ENCODE data around the gene BMP6.

BMP6 gene

GRCh38 chr6:7893342-7893741, 167.4 kb downstream of the BMP6 start:
- TF ChIP-seq EZH2 (IDR thresholded peaks at IDR 0.05; ENCODE audit: borderline replicate concordance, low read depth, low read length, severe bottlenecking) (no peak), CTCF (IDR thresholded peaks at IDR 0.05; ENCODE audit: borderline replicate concordance, extremely low read depth, low read length, poor library complexity, severe bottlenecking) (no peak)
- Histone ChIP-seq H3K4me1 (ENCODE audit: insufficient read depth, low read length) (no peaks in the 10 kb centered on the region), H3K79me2 (ENCODE audit: insufficient read depth, low read length) (no peaks in the 10 kb centered on the region), H3K9ac (ENCODE audit: low read depth, low read length) (no peak overlapping the region), H3K27ac (ENCODE audit: low read length) (no peak overlapping the region), H3K9me3 (ENCODE audit: insufficient read depth, low read length, severe bottlenecking) (no peaks in the 10 kb centered on the region), H3K4me2 (ENCODE audit: insufficient read depth, low read length) (no peak overlapping the region), H2AFZ (ENCODE audit: low read depth, low read length) (no peak overlapping the region), H3K4me3 (ENCODE audit: low read depth in 1 of 2, low read length in 2 of 2) (no peak overlapping the region), H3K27me3 (ENCODE audit: insufficient read depth, low read length, poor library complexity) (no peaks in the 10 kb centered on the region), H4K20me1 (ENCODE audit: insufficient read depth, low read length) (peaks cover 7% of the 10 kb centered on the region; the same call in 1 of the 2 replicates), H3K36me3 (ENCODE audit: insufficient read depth, low read length) (peaks cover 99% of the 10 kb centered on the region)
- DNase-seq (no peak), ATAC-seq (ENCODE audit: insufficient read depth, low read depth) (no peak)

GRCh38 chr6:7894262-7895124, 168.6 kb downstream of the BMP6 start:
- no peak for ATAC-seq (ENCODE audit: insufficient read depth, low read depth)

GRCh38 chr6:7895125-7895423, 169.2 kb downstream of the BMP6 start:
- no peaks in the 10 kb centered on the region for H3K4me1 ChIP-seq (ENCODE audit: insufficient read depth, low read length)
- no peak for TF ChIP-seq CTCF (IDR thresholded peaks at IDR 0.05; ENCODE audit: borderline replicate concordance, extremely low read depth, low read length, poor library complexity, severe bottlenecking)
- no peak for TF ChIP-seq EZH2 (IDR thresholded peaks at IDR 0.05; ENCODE audit: borderline replicate concordance, low read depth, low read length, severe bottlenecking)
- no peak overlapping the region for H3K4me3 ChIP-seq (ENCODE audit: low read depth in 1 of 2, low read length in 2 of 2)
- DNase-seq = no peak
- no peak overlapping the region for H2AFZ ChIP-seq (ENCODE audit: low read depth, low read length)
- H3K9ac ChIP-seq (ENCODE audit: low read depth, low read length) = no peak overlapping the region
- H4K20me1 ChIP-seq (ENCODE audit: insufficient read depth, low read length) = peaks cover 10% of the 10 kb centered on the region; the same call in 1 of the 2 replicates
- H3K79me2 ChIP-seq (ENCODE audit: insufficient read depth, low read length) = peaks cover 1% of the 10 kb centered on the region
- H3K36me3 ChIP-seq (ENCODE audit: insufficient read depth, low read length) = peaks cover 99% of the 10 kb centered on the region
- H3K9me3 ChIP-seq (ENCODE audit: insufficient read depth, low read length, severe bottlenecking) = no peaks in the 10 kb centered on the region
- no peak for ATAC-seq (ENCODE audit: insufficient read depth, low read depth)
- no peak overlapping the region for H3K27ac ChIP-seq (ENCODE audit: low read length)
- no peaks in the 10 kb centered on the region for H3K27me3 ChIP-seq (ENCODE audit: insufficient read depth, low read length, poor library complexity)
- no peak overlapping the region for H3K4me2 ChIP-seq (ENCODE audit: insufficient read depth, low read length)

More at GRCh38 chr6:7894262-7895124, 168.6 kb downstream of the BMP6 start:
- no peak for DNase-seq
- no peak overlapping the region for H3K27ac ChIP-seq (ENCODE audit: low read length)
- H3K4me1 ChIP-seq (ENCODE audit: insufficient read depth, low read length) = no peaks in the 10 kb centered on the region
- H2AFZ ChIP-seq (ENCODE audit: low read depth, low read length) = no peak overlapping the region
- no peaks in the 10 kb centered on the region; the same call in 1 of the 2 replicates for H3K79me2 ChIP-seq (ENCODE audit: insufficient read depth, low read length)
- H3K27me3 ChIP-seq (ENCODE audit: insufficient read depth, low read length, poor library complexity) = no peaks in the 10 kb centered on the region
- no peak overlapping the region for H3K4me3 ChIP-seq (ENCODE audit: low read depth in 1 of 2, low read length in 2 of 2)
- no peak overlapping the region for H3K4me2 ChIP-seq (ENCODE audit: insufficient read depth, low read length)
- no peaks in the 10 kb centered on the region for H3K9me3 ChIP-seq (ENCODE audit: insufficient read depth, low read length, severe bottlenecking)
- H4K20me1 ChIP-seq (ENCODE audit: insufficient read depth, low read length) = peaks cover 10% of the 10 kb centered on the region; the same call in 1 of the 2 replicates
- peaks cover 99% of the 10 kb centered on the region for H3K36me3 ChIP-seq (ENCODE audit: insufficient read depth, low read length)
- no peak for TF ChIP-seq CTCF (IDR thresholded peaks at IDR 0.05; ENCODE audit: borderline replicate concordance, extremely low read depth, low read length, poor library complexity, severe bottlenecking)
- TF ChIP-seq EZH2 (IDR thresholded peaks at IDR 0.05; ENCODE audit: borderline replicate concordance, low read depth, low read length, severe bottlenecking) = no peak
- H3K9ac ChIP-seq (ENCODE audit: low read depth, low read length) = no peak overlapping the region
